Measurements from ENCODE around the gene ZBTB44. TPM values are rescaled to one million over a fixed set of nuclear protein-coding genes. Genes with fewer than 3 reads are reported as not detected.
"Not testable (repeated sequence)": the region's sequence is repeated elsewhere in the genome, so short reads cannot be mapped to it uniquely, and the experiment has no call there.

ZBTB44 gene
- total RNA-seq, 1 donor from 2014 or later = 24.4 TPM

- no peak overlapping the region for H3K27ac ChIP-seq
- no peaks in the 10 kb centered on the region for H3K4me1 ChIP-seq
- H3K9me3 ChIP-seq = no peaks in the 10 kb centered on the region
- TF ChIP-seq CTCF (IDR thresholded peaks at IDR 0.05) = no peak
- intact Hi-C loops (cut with DNase I) = no loop called here
- no peak for DNase-seq (ENCODE audit: low spot score in 2 of 2)
- H3K4me3 ChIP-seq = no peak overlapping the region
- peaks cover 0 to under 1% of the 10 kb centered on the region in 2 donors for H3K36me3 ChIP-seq
- H3K27me3 ChIP-seq = no peaks in the 10 kb centered on the region
Measured at GRCh38 chr11:130244848-130245247, 69.9 kb downstream of the ZBTB44 start.

- DNase-seq (ENCODE audit: low spot score in 2 of 2) = no peak
- Histone ChIP-seq H3K4me3 (no peak overlapping the region), H3K36me3 (peaks cover 0 to 10% of the 10 kb centered on the region in 2 donors), H3K27me3 (no peaks in the 10 kb centered on the region), H3K9me3 (no peaks in the 10 kb centered on the region), H3K4me1 (no peaks in the 10 kb centered on the region), H3K27ac (no peak overlapping the region)
- TF ChIP-seq CTCF (IDR thresholded peaks at IDR 0.05) = no peak
- intact Hi-C loops (cut with DNase I) = no loop called here
Measured at GRCh38 chr11:130243816-130244215, 70.9 kb downstream of the ZBTB44 start.

GRCh38 chr11:130241713-130242112 is 73.0 kb downstream of the ZBTB44 start:
- no peak overlapping the region for H3K4me3 ChIP-seq
- peaks cover 5 to 22% of the 10 kb centered on the region in 2 donors for H3K36me3 ChIP-seq
- no peak for TF ChIP-seq CTCF (IDR thresholded peaks at IDR 0.05)
- H3K9me3 ChIP-seq = no peaks in the 10 kb centered on the region
- H3K27me3 ChIP-seq = no peaks in the 10 kb centered on the region
- intact Hi-C loops (cut with DNase I) = no loop called here
- H3K27ac ChIP-seq = no peak overlapping the region
- H3K4me1 ChIP-seq = no peaks in the 10 kb centered on the region
- no peak for DNase-seq (ENCODE audit: low spot score in 2 of 2)

GRCh38 chr11:130237282-130238006 is 77.3 kb downstream of the ZBTB44 start:
- Histone ChIP-seq H3K4me3 (no peak overlapping the region), H3K27ac (no peak overlapping the region), H3K36me3 (peaks cover 24 to 44% of the 10 kb centered on the region in 2 donors), H3K4me1 (no peaks in the 10 kb centered on the region), H3K27me3 (no peaks in the 10 kb centered on the region), H3K9me3 (no peaks in the 10 kb centered on the region)
- no peak for TF ChIP-seq CTCF (IDR thresholded peaks at IDR 0.05)
- intact Hi-C loops (cut with DNase I) = no loop called here
- no peak for DNase-seq (ENCODE audit: low spot score in 2 of 2)

GRCh38 chr11:130234315-130234714 is 80.4 kb downstream of the ZBTB44 start:
- no peak for TF ChIP-seq CTCF (IDR thresholded peaks at IDR 0.05)
- no peak overlapping the region for H3K27ac ChIP-seq

GRCh38 chr11:130233888-130234287 is 80.8 kb downstream of the ZBTB44 start:
- H3K27ac ChIP-seq; H3K4me3 ChIP-seq; DNase-seq (ENCODE audit: low spot score in 2 of 2); H3K9me3 ChIP-seq; H3K27me3 ChIP-seq; intact Hi-C loops (cut with DNase I); H3K4me1 ChIP-seq: not testable (repeated sequence)
- H3K36me3 ChIP-seq = peaks cover 28 to 42% of the 10 kb centered on the region in 2 donors

More at GRCh38 chr11:130234315-130234714, 80.4 kb downstream of the ZBTB44 start:
- H3K9me3 ChIP-seq = no peaks in the 10 kb centered on the region
- DNase-seq (ENCODE audit: low spot score in 2 of 2) = no peak
- no peak overlapping the region for H3K4me3 ChIP-seq
- H3K36me3 ChIP-seq = peaks cover 28 to 46% of the 10 kb centered on the region in 2 donors
- no peaks in the 10 kb centered on the region for H3K4me1 ChIP-seq
- intact Hi-C loops (cut with DNase I) = no loop called here
- H3K27me3 ChIP-seq = no peaks in the 10 kb centered on the region

GRCh38 chr11:130233486-130233885 is 81.2 kb downstream of the ZBTB44 start:
- H3K4me3 ChIP-seq; DNase-seq (ENCODE audit: low spot score in 2 of 2); intact Hi-C loops (cut with DNase I); H3K4me1 ChIP-seq; H3K27me3 ChIP-seq; H3K9me3 ChIP-seq; H3K27ac ChIP-seq: not testable (repeated sequence)
- peaks cover 28 to 40% of the 10 kb centered on the region in 2 donors for H3K36me3 ChIP-seq

Measured in ascending aorta (tissue), 2 donors.